Endometrial microvascular endothelial cells (primary cell): ENCODE measurements around the gene TMEM258. TPM values are rescaled to one million over a fixed set of nuclear protein-coding genes. Genes with fewer than 3 reads are reported as not detected.

ENCODE experiments used
- in situ Hi-C: cut with HindIII; loops from 2 replicates; pipeline ENCODE4 v1.10.0; 2017; ENCODE audit warnings: low sequenced_read_pairs, low pct_unique_long_range_greater_than_20kb; ENCODE audit errors: inconsistent ontology term
- total RNA-seq: library from RNA; depleted of rRNA; stranded (reverse); fragments of >200 nt; gene quantifications from one replicate; pipeline ENCODE4 v1.2.3, GENCODE V29; 2015; ENCODE audit errors: inconsistent ontology term

TMEM258 gene
- total RNA-seq, 1 donor from 2014 or later, result 59.3 TPM

DNA sequence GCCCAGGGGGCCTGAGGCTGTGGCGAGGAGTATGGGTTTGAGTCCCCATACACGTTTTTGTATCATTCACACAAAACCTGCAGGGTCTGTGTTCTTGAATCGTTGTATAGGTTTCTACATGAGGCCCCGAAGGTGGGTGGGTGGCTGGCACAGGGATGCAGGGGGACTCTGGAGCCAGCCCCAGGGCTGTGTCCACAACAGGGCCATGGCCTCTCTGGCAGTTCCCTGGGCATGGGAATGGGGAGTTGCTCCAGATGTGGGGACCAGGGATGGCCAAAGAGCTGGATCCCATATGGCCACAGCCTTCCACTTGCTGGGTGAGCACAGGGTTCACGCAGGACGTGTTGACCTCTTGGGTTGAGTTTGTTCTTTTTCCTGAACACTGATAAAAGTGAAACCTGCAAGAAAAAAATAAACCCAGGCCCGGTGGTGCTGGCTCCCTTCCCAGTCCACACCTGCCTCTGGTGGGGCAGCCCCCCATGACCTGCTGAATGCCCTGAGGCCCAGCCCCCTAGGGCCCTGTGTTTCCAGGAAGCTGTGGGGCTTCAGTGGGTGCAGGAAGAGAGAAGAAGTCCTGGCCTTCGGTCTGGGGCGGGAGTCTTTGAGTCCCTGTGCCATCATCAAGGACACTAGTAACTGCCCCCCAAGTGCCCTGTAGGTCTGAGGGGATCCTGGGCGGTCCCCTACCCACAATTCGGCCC is 23.9 kb downstream of the TMEM258 start:
- in situ Hi-C loops, result no loop called here

DNA sequence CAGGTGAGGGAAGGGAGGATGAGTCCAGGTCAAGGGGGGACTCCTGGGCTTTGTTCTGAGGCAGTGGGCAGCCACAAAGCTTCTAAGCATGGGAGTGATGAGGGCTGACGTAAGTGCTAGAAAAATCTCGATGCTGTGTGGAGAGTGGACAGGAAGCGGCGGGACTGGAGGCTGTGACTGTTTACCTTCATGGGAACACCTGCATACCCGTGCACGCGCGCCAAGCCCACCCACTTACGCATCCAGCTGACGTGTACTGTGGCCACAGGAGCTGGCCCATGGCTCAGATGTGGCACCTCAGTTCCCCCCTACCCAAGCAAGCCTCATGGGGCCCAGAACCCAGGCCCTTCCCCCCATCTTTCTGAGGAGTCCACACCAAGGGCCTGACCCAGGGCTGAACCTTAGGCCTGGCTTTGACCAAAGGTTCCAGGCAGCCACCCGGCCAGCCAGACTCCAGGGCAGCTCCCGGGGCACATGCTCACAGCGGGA is 26.0 kb downstream of the TMEM258 start:
- in situ Hi-C loops, result no loop called here

DNA sequence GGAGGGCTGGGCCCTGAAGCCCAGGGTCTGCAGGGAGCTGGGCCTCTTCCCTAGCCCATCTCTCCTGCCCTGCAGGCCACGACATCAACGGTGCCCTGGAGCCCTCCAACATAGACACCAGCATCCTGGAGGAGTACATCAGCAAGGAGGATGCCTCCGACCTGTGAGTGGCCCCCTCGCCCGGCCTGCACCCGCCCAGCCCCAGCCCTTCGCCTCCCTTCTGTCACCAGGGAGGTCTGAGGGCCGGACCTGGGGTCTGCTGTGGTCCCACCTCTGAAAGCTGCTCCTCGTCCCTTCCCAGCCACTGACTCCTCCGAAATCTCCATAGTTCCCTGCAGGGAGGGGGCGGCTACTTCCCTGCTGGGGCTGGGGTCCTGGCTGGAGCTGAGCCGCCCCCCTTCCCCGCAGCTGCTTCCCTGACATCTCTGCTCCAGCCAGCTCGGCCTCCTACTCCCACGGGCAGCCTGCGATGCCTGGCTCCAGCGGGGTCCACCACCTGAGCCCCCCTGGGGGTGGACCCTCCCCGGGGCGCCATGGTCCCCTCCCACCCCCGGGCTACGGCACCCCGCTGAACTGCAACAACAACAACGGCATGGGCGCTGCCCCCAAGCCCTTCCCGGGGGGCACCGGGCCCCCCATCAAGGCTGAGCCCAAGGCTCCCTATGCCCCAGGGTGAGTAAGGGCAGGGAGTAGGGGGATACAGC is 26.7 kb downstream of the TMEM258 start:
- in situ Hi-C loops, result no loop called here

DNA sequence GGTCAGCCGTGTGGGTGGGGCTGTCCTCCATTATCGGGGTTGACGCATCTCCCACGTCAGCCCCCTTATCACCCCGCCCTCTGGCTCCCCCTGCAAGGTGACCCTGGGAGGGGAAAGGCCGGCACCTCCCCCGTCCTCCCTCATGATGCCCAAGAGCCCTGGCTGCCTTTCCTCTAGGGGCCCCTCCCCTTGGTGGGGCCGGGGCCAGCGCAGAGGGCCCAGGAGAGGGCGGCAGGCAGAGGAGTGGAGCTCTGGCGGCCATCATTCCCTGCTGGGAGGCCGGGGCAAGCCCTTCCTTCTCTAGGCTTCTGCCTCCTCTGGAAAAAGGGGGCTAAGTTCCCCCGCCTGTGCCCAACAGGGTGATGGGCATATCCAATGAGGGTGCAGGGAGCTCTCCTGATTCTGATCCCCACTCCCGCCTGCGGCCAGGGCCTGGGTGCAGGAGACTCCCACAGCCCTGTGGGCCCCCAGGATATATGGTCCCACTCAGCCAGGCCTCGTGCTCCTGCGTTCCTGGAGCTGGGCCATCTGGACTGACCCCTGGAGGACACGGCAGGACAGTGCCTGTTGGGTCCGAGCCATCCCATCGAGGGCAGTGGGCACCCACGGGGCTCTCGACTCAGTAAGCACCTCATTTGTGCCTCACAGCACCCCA is 27.7 kb downstream of the TMEM258 start:
- in situ Hi-C loops, result no loop called here

DNA sequence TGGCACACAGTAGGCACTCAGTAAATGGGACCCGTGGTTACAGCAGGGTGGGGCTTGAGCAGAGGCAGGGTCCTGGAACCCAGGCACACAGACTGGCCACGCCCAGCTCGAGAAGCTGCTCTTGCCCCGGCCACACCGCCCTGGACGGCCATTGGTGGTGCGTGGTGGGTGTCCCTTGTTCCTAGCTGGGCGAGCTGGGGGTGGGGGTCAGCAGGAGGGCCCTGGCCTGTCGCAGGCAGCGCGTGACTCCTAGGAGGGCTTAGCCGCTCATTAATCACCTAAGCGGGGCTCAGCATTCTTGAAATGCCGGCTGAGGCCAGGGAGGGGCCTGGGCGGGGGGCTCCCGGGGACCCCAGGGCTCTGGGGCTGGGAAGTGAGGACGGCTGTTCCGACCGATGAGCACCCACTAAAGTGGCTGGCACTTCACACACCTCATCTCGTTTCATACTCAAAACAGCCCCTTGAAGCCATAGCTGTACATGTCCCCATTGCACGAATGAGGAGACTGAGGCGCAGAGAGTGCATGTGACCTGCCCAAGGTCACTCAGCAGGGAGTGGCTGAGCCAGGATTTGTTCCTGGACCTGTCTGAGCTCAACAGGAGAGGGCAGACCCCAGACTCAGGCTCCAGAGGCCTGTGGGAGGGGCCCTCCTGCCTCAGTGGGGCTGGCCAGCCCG is 28.3 kb downstream of the TMEM258 start:
- in situ Hi-C loops, result no loop called here

DNA sequence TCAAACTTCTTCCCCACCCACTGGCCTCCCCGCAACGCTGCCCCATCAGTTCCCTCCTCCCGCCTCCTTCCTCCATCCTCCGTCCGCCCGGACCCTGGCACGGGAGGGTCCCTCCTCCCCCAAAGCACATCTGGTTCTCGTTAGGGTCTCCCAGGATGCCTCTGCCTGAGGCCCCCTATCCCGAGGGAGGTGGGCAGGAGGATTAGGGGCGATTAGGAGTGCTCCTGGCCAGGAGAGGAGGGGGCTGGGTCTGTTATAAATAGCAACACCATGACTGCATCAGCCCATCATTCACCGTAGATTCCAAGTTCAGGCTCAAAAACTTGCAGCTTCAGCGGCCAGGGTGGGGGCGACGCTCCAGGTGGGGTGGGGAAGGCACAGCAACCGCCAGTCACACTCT is 29.6 kb downstream of the TMEM258 start:
- in situ Hi-C loops, result no loop called here

DNA sequence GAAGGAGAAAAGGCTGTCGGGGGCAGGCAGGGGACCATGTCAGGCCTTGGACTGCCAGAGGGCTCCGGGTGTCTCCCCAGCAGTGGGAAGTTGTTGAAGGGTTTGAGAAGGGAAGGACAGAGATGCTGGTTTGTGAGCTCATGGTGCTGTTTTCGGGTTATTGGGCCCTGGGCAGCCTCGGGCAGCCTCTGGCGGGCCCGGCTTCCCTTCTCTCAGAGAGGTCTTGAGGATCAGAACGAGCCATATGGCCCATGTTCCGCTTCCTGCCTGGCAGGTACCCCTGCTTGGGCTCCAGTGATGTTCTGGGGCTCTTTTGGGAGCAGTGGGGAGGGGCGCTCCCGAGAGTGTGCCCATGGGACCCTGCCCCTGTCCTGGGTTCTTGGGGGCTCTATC is 30.2 kb downstream of the TMEM258 start:
- in situ Hi-C loops, result no loop called here

DNA sequence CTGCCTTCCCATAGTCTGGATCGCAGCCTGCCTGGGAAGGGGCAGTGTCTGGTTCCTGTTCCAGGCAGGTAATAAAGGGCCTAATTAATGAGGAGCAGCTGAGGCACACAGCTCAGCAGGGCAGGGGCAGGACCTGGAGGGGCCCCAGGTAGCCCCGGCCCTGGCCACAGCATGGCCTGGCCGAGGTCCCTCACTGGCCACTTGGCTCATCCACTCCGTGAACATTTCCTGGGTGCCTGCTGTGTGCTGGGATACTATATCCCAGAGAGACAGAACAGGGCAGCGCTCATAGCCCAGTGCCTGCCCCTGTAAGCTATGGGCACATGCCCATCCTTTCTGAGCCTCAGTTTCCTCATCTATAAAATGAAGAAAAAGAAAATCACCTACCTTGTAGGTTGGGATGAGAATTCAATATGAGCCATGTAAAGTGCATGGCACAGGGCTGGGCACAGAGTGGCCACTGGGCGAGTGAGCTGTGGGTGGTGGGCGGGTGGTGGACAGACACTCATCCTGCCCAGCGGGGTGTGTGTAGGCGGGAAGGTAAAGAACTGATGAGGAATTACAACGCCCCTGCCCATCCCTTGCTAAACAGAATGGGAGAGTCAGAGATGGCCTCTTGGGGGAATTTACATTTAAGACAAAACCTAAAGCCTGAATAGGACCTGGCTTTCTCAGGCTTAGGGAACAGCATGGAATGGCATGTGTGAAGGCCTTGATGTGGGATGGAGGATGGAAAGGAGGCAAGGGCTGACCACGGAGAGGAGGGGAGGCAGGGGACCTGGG is 30.8 kb downstream of the TMEM258 start:
- in situ Hi-C loops, result no loop called here

DNA sequence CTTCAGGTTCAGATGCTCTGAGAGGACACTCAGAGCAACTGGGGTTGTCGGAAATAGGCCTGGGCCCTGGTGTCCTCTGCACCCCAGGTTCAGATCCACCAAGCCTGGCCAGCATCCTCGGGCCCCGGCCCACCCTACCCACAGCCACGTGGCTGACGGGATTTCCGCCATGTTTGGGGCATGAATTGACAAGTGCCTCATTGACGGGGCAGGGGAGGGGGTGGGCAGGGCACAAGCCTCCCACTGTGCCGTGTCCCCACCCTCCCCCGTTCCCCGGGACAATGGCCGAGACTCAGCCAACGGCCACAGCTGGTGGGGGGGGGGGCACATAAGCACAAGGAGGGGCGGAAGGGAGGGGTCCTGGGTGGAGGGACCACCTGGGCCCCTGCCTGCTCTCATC is 31.5 kb downstream of the TMEM258 start:
- in situ Hi-C loops, result no loop called here

DNA sequence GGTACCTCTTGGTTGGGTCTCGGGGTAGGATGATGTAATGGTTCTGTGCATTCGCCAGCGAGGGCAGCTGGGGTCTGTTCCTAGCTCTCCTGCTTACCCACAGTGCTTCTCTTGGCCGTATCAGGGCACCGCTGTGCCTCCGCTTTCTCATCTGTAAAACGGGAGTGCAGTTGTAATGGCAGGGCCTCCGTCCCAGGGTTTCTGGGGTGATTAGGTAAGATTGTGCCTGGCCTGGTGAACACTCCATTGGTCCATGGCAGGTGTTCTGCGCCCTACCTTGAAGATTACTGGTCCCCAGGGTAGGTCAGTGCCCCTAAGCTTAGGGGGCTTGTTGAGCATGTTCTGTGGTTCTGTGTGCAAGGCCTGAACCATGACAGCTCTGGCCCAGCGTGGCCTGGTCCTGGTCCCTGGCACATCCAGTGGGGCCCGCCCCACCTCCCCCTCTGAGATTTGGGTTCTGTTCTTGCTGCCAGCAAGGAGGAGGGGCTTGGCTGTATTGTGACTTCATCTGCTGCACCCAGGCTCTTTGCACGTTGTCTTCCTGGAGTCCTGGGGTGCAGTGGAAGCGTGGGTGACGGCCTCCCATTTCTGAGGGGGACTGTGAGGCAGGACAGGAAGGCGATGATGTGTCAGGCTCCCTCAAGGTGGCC is 35.1 kb downstream of the TMEM258 start:
- in situ Hi-C loops, result no loop called here

DNA sequence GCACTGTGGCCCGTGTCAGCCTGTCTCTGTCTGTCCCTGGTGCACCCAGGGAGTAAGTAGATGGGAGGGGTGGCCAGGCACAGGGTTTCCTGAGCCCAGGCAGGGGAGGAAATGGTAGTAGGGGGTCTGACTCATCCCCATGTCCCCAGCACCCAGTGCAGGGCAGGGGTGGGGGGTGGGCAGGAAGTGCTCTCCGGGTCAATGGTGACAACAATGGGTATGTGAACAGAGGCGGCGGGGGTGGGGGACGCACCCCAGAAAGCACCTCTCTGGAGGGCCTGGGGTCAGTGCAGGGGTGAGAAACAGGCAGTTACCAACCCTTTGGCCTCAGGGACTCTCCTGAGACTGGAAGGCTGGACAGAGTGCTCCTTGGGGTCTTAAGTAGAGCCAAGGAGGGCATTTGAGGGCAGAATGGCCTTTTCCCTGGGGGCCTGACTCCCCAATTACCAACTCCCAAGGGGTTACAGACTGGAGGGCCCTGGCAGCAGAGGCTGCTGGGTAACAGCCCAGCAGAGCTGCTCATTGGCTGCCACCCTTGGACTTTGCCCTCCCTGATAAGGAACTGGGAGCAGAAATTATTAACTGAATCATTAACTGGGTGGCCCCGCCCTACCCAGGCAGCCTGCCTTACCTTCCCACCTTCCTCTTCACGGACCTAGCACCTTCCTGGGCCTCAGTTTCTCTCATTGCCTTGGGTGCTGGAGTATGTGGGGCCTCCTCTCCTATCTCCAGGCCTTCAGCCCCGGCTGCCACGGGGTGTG is 35.8 kb downstream of the TMEM258 start:
- in situ Hi-C loops, result no loop called here

DNA sequence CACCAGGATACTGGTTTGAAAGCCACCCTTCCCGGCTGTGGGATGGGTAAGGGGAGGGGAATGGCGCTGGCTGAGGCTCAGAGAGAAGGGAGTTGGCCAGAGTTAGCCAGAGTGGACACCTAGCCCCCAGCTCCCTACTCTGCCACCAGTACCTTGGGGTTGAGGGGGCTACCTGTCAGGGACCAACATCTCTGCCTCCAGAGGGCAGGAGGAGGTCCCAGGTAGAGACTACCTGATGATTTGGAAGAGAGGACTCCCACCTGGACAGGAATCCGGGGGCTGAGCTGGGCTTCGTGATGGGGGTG is 36.3 kb downstream of the TMEM258 start:
- in situ Hi-C loops, result no loop called here

DNA sequence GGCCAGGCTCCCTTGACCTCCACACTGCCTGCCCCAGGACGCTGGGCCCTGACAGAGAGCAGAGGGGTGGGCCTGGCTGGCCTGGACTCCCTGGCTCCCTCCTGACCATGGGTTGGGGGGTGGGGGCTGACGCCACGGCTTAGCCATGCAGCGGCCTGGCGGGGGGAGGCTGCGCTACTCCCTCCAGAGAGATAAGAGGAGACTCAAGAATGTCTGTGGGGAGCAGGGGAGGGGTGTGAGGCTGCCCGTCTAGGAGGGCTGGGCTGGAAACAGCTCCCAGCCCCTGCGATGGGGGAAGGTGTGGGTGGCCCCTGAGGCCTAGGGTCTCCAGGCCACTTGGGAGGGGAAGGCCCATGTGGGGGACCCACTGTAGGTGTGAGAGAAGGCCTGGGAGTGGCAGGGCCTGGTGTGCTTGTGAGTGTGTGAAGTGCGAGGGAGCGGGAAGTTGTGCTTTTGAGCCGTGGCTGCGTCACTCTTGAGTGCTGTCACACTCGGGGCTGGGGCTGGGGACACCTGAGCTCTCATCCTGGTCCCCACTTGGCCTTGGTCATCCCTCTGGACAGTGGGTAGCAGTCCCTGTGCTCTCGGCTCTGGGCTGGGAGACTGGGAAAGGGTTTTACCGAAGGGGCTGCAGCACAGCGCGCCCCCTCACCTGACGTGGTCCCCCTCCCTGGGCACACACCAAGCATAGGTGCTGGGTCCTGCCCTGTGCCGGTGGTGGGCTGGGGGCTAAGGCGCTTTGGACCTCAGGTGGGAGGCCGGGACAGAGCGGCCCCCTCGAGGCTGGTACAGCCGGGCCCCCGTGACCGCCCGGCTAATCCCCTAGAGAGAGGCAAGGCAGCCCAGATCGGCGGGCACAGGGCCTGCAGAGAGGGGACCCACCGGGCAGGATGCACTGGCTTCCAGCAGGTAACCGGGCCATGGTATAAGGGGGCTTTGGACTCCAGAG is 37.6 kb downstream of the TMEM258 start:
- in situ Hi-C loops, result no loop called here

DNA sequence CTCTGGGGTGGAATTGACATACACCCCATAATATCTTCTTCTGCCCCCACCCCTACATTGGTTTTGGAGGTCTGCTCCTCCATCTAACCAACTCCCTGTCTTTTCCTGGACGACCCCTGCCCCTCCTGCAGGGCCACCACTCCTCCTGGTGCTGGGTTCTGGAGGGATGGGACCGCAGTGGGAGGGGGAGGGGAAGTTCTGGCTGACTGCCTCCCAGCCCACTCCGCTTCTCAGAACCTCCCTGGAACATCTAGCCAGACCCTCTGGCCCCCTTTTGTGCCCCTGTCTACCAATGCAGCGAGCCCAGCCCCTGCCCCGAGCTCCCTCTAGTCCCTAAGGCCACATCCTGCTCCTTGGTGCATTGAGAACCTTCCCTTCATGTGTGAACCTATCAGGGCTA is 38.7 kb downstream of the TMEM258 start:
- in situ Hi-C loops, result no loop called here

DNA sequence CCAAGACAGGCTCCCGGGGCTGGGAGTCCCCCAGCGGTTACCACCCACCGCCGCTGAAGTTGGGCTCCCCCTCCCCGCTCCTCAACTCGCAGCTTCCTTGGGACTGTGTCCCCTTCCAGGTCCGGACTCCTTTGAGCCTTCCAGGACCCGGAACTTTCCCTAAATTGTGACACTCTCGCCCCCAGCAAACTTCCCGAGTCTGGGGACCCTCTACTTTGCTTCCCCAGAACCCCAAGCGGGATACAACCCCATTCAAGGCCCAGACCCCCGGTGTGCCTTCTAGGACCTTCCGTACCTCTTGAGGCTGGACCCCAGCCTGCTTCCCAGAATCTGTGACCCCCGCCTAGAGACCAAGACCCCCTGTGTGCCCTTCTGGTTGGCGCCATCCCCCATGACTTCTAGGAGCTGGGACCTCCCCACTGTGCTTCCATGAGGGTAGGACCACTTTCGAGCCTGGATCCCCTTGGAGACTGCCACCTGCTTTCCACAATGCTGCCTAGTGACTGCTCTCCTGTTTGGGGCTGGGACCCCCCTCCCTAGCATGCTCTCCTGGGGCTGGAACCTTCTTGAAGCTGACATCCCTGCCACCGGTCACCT is 39.4 kb downstream of the TMEM258 start:
- in situ Hi-C loops, result no loop called here

DNA sequence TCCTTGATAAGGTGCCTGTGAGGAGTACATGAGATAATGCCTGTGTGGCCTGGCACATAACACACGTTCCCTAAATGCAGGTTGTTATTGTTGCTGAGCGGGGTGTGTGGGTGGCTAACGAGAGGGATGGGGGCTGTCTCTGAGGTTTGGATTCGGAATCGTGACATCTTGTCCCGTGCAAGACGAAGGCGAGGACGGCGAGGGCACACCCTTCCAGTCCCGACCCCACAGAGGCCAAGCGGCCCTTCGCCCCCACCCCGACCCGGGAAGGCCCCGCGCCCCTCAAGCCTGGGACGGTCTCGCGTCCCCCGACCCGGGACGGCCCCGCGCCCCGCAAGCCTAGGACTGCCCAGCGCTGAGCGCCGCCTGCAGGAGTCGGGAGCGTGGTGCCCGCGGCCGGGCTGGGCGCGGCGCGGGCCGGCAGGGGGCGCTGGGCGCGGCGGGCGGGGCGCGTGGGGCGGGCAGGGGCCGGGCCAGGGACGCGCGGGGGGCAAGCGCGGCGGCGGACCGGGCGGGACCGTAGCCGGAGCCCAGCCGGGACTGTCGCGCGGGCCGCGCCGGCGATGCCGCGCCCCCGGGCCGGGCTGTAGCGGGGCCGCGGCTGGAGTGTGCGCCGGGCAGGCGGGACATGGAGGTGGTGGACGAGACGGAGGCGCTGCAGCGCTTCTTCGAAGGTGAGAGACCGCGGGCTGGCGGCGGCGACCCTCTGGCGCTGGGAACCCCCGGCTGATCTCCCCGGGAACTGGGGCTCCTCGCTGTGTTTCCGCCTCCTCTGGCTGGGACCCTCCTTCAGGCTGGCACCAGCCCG is 40.1 kb downstream of the TMEM258 start, which contains the start of gene MYRF:
Gene MYRF, plus strand, starts transcription at position 520 of the 808 bp plus-strand sequence. Its CDS starts 109 bp downstream, at position 629.
- in situ Hi-C loops, result no loop called here
